Measurements from ENCODE around the gene NCOA7.

NCOA7 gene

DNA sequence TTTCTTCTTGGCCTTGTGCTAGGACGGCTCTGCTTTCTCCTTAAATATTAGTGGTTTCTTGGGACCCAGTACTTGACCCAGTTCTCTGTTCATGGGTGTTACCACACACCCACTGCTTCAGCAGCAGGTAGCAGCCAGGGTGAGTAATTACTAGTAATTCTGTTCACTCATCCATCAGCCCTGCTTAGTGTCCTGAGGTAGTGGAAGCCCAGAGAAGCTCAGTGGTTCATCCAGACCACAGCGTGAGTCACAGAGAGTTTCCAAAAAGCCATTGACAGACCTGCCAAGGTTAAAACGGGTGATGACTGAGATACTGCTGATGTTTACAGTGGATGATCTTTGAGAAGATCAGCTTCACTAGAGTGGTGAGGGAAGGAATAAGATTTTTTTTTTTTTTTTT is 114.1 kb downstream of the NCOA7 start:
- TF ChIP-seq OSR1 (CRISPR knock-in tag; IDR thresholded peaks at IDR 0.05) (no peak), RARB (CRISPR knock-in tag; IDR thresholded peaks at IDR 0.05) (no peak), BACH2 (CRISPR knock-in tag; IDR thresholded peaks at IDR 0.05; ENCODE audit: borderline replicate concordance) (no peak), ZNF565 (CRISPR knock-in tag; conservative IDR thresholded peaks at IDR 0.05; ENCODE audit: low read depth) (no peak), ISL1 (CRISPR knock-in tag; IDR thresholded peaks at IDR 0.05) (no peak), PPARA (CRISPR knock-in tag; IDR thresholded peaks at IDR 0.05; ENCODE audit: borderline replicate concordance) (no peak), ZFP30 (CRISPR knock-in tag; IDR thresholded peaks at IDR 0.05) (no peak), TOX (CRISPR knock-in tag; IDR thresholded peaks at IDR 0.05; ENCODE audit: borderline replicate concordance) (no peak), ARNTL (CRISPR knock-in tag; IDR thresholded peaks at IDR 0.05; ENCODE audit: borderline replicate concordance, low read depth) (no peak), GLIS3 (CRISPR knock-in tag; IDR thresholded peaks at IDR 0.05) (no peak), ZC3H10 (CRISPR knock-in tag; IDR thresholded peaks at IDR 0.05) (no peak), TCF4 (CRISPR knock-in tag; IDR thresholded peaks at IDR 0.05; ENCODE audit: borderline replicate concordance) (no peak), ZNF8 (CRISPR knock-in tag; IDR thresholded peaks at IDR 0.05) (no peak), SNAI2 (CRISPR knock-in tag; IDR thresholded peaks at IDR 0.05) (no peak), ESRRG (CRISPR knock-in tag; IDR thresholded peaks at IDR 0.05) (no peak), CSDC2 (CRISPR knock-in tag; IDR thresholded peaks at IDR 0.05) (no peak)
- TF ChIP-seq, protein P1, sequence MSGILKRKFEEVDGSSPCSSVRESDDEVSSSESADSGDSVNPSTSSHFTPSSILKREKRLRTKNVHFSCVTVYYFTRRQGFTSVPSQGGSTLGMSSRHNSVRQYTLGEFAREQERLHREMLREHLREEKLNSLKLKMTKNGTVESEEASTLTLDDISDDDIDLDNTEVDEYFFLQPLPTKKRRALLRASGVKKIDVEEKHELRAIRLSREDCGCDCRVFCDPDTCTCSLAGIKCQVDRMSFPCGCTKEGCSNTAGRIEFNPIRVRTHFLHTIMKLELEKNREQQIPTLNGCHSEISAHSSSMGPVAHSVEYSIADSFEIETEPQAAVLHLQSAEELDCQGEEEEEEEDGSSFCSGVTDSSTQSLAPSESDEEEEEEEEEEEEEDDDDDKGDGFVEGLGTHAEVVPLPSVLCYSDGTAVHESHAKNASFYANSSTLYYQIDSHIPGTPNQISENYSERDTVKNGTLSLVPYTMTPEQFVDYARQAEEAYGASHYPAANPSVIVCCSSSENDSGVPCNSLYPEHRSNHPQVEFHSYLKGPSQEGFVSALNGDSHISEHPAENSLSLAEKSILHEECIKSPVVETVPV (CRISPR knock-in tag; IDR thresholded peaks at IDR 0.05): no peak
- TF ChIP-seq, protein P2, sequence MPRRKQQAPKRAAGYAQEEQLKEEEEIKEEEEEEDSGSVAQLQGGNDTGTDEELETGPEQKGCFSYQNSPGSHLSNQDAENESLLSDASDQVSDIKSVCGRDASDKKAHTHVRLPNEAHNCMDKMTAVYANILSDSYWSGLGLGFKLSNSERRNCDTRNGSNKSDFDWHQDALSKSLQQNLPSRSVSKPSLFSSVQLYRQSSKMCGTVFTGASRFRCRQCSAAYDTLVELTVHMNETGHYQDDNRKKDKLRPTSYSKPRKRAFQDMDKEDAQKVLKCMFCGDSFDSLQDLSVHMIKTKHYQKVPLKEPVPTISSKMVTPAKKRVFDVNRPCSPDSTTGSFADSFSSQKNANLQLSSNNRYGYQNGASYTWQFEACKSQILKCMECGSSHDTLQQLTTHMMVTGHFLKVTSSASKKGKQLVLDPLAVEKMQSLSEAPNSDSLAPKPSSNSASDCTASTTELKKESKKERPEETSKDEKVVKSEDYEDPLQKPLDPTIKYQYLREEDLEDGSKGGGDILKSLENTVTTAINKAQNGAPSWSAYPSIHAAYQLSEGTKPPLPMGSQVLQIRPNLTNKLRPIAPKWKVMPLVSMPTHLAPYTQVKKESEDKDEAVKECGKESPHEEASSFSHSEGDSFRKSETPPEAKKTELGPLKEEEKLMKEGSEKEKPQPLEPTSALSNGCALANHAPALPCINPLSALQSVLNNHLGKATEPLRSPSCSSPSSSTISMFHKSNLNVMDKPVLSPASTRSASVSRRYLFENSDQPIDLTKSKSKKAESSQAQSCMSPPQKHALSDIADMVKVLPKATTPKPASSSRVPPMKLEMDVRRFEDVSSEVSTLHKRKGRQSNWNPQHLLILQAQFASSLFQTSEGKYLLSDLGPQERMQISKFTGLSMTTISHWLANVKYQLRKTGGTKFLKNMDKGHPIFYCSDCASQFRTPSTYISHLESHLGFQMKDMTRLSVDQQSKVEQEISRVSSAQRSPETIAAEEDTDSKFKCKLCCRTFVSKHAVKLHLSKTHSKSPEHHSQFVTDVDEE (CRISPR knock-in tag; IDR thresholded peaks at IDR 0.05): no peak
- TF ChIP-seq, protein P3, sequence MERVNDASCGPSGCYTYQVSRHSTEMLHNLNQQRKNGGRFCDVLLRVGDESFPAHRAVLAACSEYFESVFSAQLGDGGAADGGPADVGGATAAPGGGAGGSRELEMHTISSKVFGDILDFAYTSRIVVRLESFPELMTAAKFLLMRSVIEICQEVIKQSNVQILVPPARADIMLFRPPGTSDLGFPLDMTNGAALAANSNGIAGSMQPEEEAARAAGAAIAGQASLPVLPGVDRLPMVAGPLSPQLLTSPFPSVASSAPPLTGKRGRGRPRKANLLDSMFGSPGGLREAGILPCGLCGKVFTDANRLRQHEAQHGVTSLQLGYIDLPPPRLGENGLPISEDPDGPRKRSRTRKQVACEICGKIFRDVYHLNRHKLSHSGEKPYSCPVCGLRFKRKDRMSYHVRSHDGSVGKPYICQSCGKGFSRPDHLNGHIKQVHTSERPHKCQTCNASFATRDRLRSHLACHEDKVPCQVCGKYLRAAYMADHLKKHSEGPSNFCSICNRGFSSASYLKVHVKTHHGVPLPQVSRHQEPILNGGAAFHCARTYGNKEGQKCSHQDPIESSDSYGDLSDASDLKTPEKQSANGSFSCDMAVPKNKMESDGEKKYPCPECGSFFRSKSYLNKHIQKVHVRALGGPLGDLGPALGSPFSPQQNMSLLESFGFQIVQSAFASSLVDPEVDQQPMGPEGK (CRISPR knock-in tag; IDR thresholded peaks at IDR 0.05; ENCODE audit: borderline replicate concordance): no peak
- TF ChIP-seq, protein P4, sequence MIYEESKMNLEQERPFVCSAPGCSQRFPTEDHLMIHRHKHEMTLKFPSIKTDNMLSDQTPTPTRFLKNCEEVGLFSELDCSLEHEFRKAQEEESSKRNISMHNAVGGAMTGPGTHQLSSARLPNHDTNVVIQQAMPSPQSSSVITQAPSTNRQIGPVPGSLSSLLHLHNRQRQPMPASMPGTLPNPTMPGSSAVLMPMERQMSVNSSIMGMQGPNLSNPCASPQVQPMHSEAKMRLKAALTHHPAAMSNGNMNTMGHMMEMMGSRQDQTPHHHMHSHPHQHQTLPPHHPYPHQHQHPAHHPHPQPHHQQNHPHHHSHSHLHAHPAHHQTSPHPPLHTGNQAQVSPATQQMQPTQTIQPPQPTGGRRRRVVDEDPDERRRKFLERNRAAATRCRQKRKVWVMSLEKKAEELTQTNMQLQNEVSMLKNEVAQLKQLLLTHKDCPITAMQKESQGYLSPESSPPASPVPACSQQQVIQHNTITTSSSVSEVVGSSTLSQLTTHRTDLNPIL (CRISPR knock-in tag; IDR thresholded peaks at IDR 0.05; ENCODE audit: low read depth): no peak
- ATAC-seq: no peak

DNA sequence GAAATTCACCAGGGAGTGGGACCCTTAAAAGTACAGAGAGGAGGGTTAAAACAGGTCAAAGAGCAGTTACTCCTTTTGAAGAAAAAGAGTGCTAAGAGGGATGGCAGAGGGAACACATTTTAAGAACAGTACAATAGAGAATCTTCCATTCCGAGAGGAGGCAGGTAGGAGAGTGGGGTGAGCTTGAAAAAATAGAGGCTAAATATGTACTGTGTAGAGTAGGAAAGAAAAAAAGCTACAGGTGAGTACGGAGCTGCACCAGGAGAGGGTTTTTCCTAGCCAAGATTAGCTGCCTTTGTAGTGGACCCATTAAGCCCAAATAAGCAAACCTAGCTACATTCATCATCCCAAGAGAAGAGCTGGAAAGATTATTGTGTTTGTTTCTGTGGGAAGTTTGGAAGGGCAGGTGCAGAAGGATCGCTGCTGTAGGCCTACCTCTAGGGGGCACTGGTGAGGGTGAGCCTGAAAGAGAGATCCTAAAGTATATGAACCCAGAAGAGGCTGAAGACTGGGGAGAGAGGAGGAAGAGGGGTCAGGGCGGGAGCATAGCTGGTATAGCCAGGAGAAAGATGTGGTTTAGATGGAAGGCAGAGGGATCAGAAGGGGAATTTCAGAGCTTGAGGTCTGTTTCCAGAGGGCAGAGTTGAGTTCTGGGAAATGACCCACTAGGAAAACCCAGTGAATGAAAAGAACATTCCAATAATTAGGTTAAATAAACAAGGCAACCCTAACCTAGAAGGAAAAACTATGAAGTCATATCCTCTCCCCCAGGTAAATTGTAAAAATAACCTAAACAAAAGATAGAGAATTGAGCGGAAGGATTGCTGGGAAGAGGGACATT is 115.6 kb downstream of the NCOA7 start:
- peak; percentile 76 for ATAC-seq
- no peak for TF ChIP-seq ESRRG (CRISPR knock-in tag; IDR thresholded peaks at IDR 0.05)
- TF ChIP-seq, protein P4 (CRISPR knock-in tag; IDR thresholded peaks at IDR 0.05; ENCODE audit: low read depth): no peak
- no peak for TF ChIP-seq CSDC2 (CRISPR knock-in tag; IDR thresholded peaks at IDR 0.05)
- no peak for TF ChIP-seq ZFP3 (CRISPR knock-in tag; IDR thresholded peaks at IDR 0.05)
- no peak for TF ChIP-seq ZNF70 (CRISPR knock-in tag; IDR thresholded peaks at IDR 0.05)
- TF ChIP-seq RARB (CRISPR knock-in tag; IDR thresholded peaks at IDR 0.05): no peak
- TF ChIP-seq ZNF8 (CRISPR knock-in tag; IDR thresholded peaks at IDR 0.05): no peak
